ENCODE results near the gene TMC7. TPM values are rescaled to one million over a fixed set of nuclear protein-coding genes. Genes with fewer than 3 reads are reported as not detected.

TMC7 gene
- total and polyA plus RNA-seq, 2 of the 8 experiments (the other 6 are each of a cell fraction or from before 2014, with no cell fraction given), result 2.3 to 2.6 TPM

GRCh38 chr16:18953547-18953946, 30.2 kb upstream of the TMC7 start:
- H3K4me3 ChIP-seq (ENCODE audit: extremely low read depth in 1 of 4, insufficient read depth in 2 of 4, low read depth in 3 of 4, low read length in 4 of 4), result no peak overlapping the region
- H3K79me1 ChIP-seq (ENCODE audit: low read depth, low read length), result no peaks in the 10 kb centered on the region
- H3K56ac ChIP-seq (replicated peaks; ENCODE audit: insufficient read length, low read depth, low read length), result no peak overlapping the region
- no peaks in the 10 kb centered on the region for H4K20me1 ChIP-seq (replicated peaks in 1 of 2; ENCODE audit: control insufficient read depth in 1 of 2, insufficient read depth in 2 of 2, low read length in 2 of 2)
- H3K79me2 ChIP-seq (ENCODE audit: control insufficient read depth in 1 of 2, insufficient read depth in 2 of 2, low read length in 2 of 2), result no peaks in the 10 kb centered on the region
- no peak for FAIRE-seq
- H3K4ac ChIP-seq (replicated peaks; ENCODE audit: insufficient read length, low read depth, low read length), result no peak overlapping the region
- H2BK20ac ChIP-seq (ENCODE audit: low read length), result no peak overlapping the region
- H3K14ac ChIP-seq (ENCODE audit: insufficient read length), result no peak overlapping the region
- no peak overlapping the region for H2BK5ac ChIP-seq (ENCODE audit: low read depth, low read length)
- no peak overlapping the region for H2BK120ac ChIP-seq (replicated peaks; ENCODE audit: low read depth, low read length)
- H3K9ac ChIP-seq (replicated peaks in 1 of 4; ENCODE audit: extremely low read depth in 1 of 4, low read depth in 3 of 4, low read length in 3 of 4), result no peak overlapping the region
- no peaks in the 10 kb centered on the region; a peak in 1 of 7 replicates for H3K4me1 ChIP-seq (replicated peaks in 1 of 4; ENCODE audit: control insufficient read depth in 3 of 4, insufficient read depth in 4 of 4, low read length in 3 of 4)
- H2BK12ac ChIP-seq (ENCODE audit: low read depth, low read length), result no peak overlapping the region
- no peak overlapping the region for H3K4me2 ChIP-seq (ENCODE audit: insufficient read depth in 1 of 2, low read depth in 2 of 2, low read length in 2 of 2)
- ChIA-PET POLR2A (ENCODE audit: partially characterized antibody) (interaction anchor here (0.8 kb wide), 1 partner anchor 9 kb away, joined by 4 read pairs; no protein-coding TSS in a partner anchor), CTCF (ENCODE audit: partially characterized antibody) (interaction anchor here (0.7 kb wide), 1 partner anchor 14 kb away, joined by 5 read pairs; no protein-coding TSS in a partner anchor)
- no peak overlapping the region for H4K91ac ChIP-seq (replicated peaks; ENCODE audit: insufficient read length, low read length)
- H3K36me3 ChIP-seq (ENCODE audit: control insufficient read depth in 2 of 4, insufficient read depth in 4 of 4, low read length in 3 of 4), result no peaks in the 10 kb centered on the region
- H2AFZ ChIP-seq (ENCODE audit: low read length), result no peak overlapping the region
- H3K27me3 ChIP-seq (replicated peaks in 1 of 4; ENCODE audit: control insufficient read depth in 3 of 4, extremely low read depth in 1 of 4, insufficient read depth in 3 of 4, low read length in 3 of 4), result no peaks in the 10 kb centered on the region
- H2BK15ac ChIP-seq (ENCODE audit: low read length), result no peak overlapping the region
- no peak overlapping the region for H4K8ac ChIP-seq (ENCODE audit: extremely low read depth, insufficient read depth, low read length)
- no peak for DNase-seq (ENCODE audit: low read depth in 1 of 2, low spot score in 2 of 2)
- H3K9me3 ChIP-seq (ENCODE audit: insufficient read depth in 2 of 2, low read depth in 1 of 2, low read length in 1 of 2), result no peaks in the 10 kb centered on the region
- H3K27ac ChIP-seq (ENCODE audit: low read depth, low read length), result no peak overlapping the region
- H2AK5ac ChIP-seq (ENCODE audit: low read depth, low read length), result no peak overlapping the region
- H3K23ac ChIP-seq (ENCODE audit: insufficient read length), result no peak overlapping the region
- TF ChIP-seq MAX (IDR thresholded peaks at IDR 0.05), result no peak
- TF ChIP-seq SAP30 (IDR thresholded peaks at IDR 0.05; ENCODE audit: insufficient read depth, insufficient replicate concordance, low read length), result no peak
- no peak for TF ChIP-seq ASH2L (IDR thresholded peaks at IDR 0.05; ENCODE audit: low read length)
- no peak for TF ChIP-seq TBP (IDR thresholded peaks at IDR 0.05; ENCODE audit: low read depth, low read length)
- TF ChIP-seq SP2 (IDR thresholded peaks at IDR 0.05; ENCODE audit: low read length), result no peak
- no peak for TF ChIP-seq SUZ12 (IDR thresholded peaks at IDR 0.05; ENCODE audit: low read length)
- TF ChIP-seq POLR2AphosphoS5 (IDR thresholded peaks at IDR 0.05; ENCODE audit: low read depth, low read length), result no peak
- TF ChIP-seq HDAC6 (IDR thresholded peaks at IDR 0.05; ENCODE audit: low read depth, low read length), result no peak
- TF ChIP-seq YY1 (IDR thresholded peaks at IDR 0.05; ENCODE audit: low read depth, low read length), result no peak
- H3K23me2 ChIP-seq (ENCODE audit: low read depth, low read length), result no peaks in the 10 kb centered on the region
- H4K5ac ChIP-seq (ENCODE audit: insufficient read length, low read depth, low read length), result no peak overlapping the region
- no peak overlapping the region for H3K18ac ChIP-seq (ENCODE audit: extremely low read depth, low read length)

Measured in H1 (cell line).